ENCODE data around the gene TPRX1. TPM values are rescaled to one million over a fixed set of nuclear protein-coding genes. Genes with fewer than 3 reads are reported as not detected.
"Not testable (repeated sequence)": the region's sequence is repeated elsewhere in the genome, so short reads cannot be mapped to it uniquely, and the experiment has no call there.

TPRX1 gene
- total RNA-seq, 1 experiment from 2014 or later, result not detected

- Histone ChIP-seq H3K4me1 (ENCODE audit: insufficient read depth, low read length, poor library complexity, severe bottlenecking) (peaks cover 9% of the 10 kb centered on the region), H3K9me3 (ENCODE audit: low read depth, low read length, poor library complexity, severe bottlenecking) (no peaks in the 10 kb centered on the region), H3K36me3 (ENCODE audit: insufficient read depth, low read length, poor library complexity, severe bottlenecking) (peaks cover 29% of the 10 kb centered on the region), H3K27me3 (replicated peaks; ENCODE audit: insufficient read depth, low read depth, low read length, poor library complexity) (no peaks in the 10 kb centered on the region), H3K4me3 (ENCODE audit: low read depth, low read length, poor library complexity, severe bottlenecking) (peak overlapping the region; percentile 98), H3K27ac (ENCODE audit: low read depth, low read length, poor library complexity, severe bottlenecking) (peak overlapping the region; percentile 99)
- BruUV-seq (replicated peaks), result no TSS peak
- ChIA-PET POLR2A (ENCODE audit: low non-redundant PET) (no interaction called here), CTCF (interaction anchor here (0.7 kb wide), 1 partner anchor 76 kb away, joined by 4 read pairs; no protein-coding TSS in a partner anchor)
- DNase-seq (ENCODE audit: low spot score), result no peak
- intact Hi-C loops (cut with micrococcal nuclease; ENCODE audit: unreplicated experiment), result no loop called here
- TF ChIP-seq, protein P1, sequence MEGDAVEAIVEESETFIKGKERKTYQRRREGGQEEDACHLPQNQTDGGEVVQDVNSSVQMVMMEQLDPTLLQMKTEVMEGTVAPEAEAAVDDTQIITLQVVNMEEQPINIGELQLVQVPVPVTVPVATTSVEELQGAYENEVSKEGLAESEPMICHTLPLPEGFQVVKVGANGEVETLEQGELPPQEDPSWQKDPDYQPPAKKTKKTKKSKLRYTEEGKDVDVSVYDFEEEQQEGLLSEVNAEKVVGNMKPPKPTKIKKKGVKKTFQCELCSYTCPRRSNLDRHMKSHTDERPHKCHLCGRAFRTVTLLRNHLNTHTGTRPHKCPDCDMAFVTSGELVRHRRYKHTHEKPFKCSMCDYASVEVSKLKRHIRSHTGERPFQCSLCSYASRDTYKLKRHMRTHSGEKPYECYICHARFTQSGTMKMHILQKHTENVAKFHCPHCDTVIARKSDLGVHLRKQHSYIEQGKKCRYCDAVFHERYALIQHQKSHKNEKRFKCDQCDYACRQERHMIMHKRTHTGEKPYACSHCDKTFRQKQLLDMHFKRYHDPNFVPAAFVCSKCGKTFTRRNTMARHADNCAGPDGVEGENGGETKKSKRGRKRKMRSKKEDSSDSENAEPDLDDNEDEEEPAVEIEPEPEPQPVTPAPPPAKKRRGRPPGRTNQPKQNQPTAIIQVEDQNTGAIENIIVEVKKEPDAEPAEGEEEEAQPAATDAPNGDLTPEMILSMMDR (conservative IDR thresholded peaks at IDR 0.05; ENCODE audit: low read depth, low read length), result no peak
- no peak for TF ChIP-seq EZH2 (IDR thresholded peaks at IDR 0.05; ENCODE audit: borderline replicate concordance, low read depth, low read length, poor library complexity, severe bottlenecking)
These were observed 24.7 kb downstream of the TPRX1 start for GRCh38 chr19:47779524-47780214.

DNA sequence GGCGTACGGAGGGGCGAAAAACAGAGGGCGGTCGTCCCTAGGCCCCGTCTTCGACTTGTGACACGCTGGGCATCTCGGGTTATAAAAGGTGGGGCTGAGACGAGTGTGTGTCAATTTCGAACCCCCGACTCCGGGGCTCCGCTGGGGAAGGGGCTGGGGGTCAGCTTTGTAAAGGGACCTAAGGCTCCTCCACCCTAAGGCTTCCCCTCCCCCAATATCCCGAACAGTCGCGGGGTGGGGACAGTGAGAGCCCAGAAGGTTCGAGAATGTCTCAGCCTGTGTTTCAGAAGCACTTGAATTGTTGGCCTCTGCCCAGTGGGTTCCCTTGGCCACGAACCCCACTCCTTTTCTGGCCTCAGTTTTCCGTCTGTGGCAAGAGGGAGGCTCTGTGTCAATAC, 25.4 kb downstream of the TPRX1 start:
- BruUV-seq (replicated peaks), result TSS peak; percentile 65
- intact Hi-C loops (cut with micrococcal nuclease; ENCODE audit: unreplicated experiment), result no loop called here
- Histone ChIP-seq H3K36me3 (ENCODE audit: insufficient read depth, low read length, poor library complexity, severe bottlenecking) (peaks cover 24% of the 10 kb centered on the region), H3K27me3 (replicated peaks; ENCODE audit: insufficient read depth, low read depth, low read length, poor library complexity) (no peaks in the 10 kb centered on the region), H3K9me3 (ENCODE audit: low read depth, low read length, poor library complexity, severe bottlenecking) (no peaks in the 10 kb centered on the region), H3K4me3 (ENCODE audit: low read depth, low read length, poor library complexity, severe bottlenecking) (peak overlapping the region; percentile 98), H3K4me1 (ENCODE audit: insufficient read depth, low read length, poor library complexity, severe bottlenecking) (peaks cover 9% of the 10 kb centered on the region), H3K27ac (ENCODE audit: low read depth, low read length, poor library complexity, severe bottlenecking) (peak overlapping the region; percentile 99)
- CTCF ChIA-PET, result no interaction called here
- TF ChIP-seq, protein P1 (conservative IDR thresholded peaks at IDR 0.05; ENCODE audit: low read depth, low read length), result no peak
- TF ChIP-seq EZH2 (IDR thresholded peaks at IDR 0.05; ENCODE audit: borderline replicate concordance, low read depth, low read length, poor library complexity, severe bottlenecking), result no peak
- POLR2A ChIA-PET (ENCODE audit: low non-redundant PET), result no interaction called here
- DNase-seq (ENCODE audit: low spot score), result no peak

DNA sequence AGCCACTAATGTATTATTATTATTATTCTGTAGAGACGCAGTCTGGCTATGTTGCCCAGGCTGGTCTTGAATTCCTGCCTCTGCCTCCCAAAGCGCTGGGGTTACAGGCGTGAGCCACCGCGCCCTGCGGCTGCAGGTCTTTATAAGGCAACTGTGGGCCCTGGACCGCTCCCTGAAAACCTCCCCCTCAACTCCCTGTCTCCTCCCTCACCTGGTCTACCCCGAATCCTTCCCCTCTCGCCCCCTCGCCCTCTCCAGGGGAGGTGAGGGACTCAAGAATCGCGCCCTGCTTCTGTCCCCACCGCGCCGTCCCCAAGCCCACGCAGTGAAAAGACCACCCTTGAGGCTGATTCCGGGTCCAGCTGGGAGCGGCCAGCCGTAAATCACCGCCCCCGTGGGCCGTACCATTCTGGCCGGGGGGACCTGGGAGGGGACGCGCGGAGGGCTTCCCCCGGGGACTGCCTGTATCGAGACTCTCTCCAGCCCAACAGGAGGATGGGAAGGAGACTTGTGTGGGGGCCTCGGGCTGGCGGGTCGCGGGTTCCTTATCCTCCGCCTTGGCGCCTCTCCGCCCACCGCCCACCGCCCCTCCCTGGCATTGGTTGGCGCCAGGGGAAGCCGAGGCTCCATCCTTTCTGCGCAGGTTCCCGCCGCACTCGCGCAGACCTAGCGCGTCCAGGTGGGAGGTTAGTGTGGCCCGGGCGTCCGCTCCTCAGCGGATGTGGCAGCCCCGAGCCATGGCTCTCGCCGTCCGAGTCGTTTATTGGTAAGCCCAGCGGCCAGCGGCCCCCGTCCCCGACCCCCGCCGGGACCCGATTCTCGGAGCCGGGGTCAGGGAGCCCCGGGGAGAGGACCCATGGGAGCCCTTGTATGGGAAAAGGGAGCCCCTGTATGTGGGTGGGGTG, 26.1 kb downstream of the TPRX1 start, which contains the start of gene SELENOW:
Gene SELENOW, plus strand, starts transcription at position 655 of the 905 bp plus-strand sequence. Its CDS starts 83 bp downstream, at position 738.
- TF ChIP-seq EZH2 (IDR thresholded peaks at IDR 0.05; ENCODE audit: borderline replicate concordance, low read depth, low read length, poor library complexity, severe bottlenecking), result no peak
- TF ChIP-seq, protein P1 (conservative IDR thresholded peaks at IDR 0.05; ENCODE audit: low read depth, low read length), result no peak
- H3K27me3 ChIP-seq (replicated peaks; ENCODE audit: insufficient read depth, low read depth, low read length, poor library complexity), result no peaks in the 10 kb centered on the region
- CTCF ChIA-PET, result interaction anchor here (0.5 kb wide), 1 partner anchor 9 kb away, joined by 9 read pairs; no protein-coding TSS in a partner anchor
- BruUV-seq (replicated peaks), result no TSS peak
- H3K4me1 ChIP-seq (ENCODE audit: insufficient read depth, low read length, poor library complexity, severe bottlenecking), result peaks cover 9% of the 10 kb centered on the region
- peak; percentile 82 for DNase-seq (ENCODE audit: low spot score)
- POLR2A ChIA-PET (ENCODE audit: low non-redundant PET), result no interaction called here
- H3K9me3 ChIP-seq (ENCODE audit: low read depth, low read length, poor library complexity, severe bottlenecking), result no peaks in the 10 kb centered on the region
- peaks cover 18% of the 10 kb centered on the region for H3K36me3 ChIP-seq (ENCODE audit: insufficient read depth, low read length, poor library complexity, severe bottlenecking)
- H3K27ac ChIP-seq (ENCODE audit: low read depth, low read length, poor library complexity, severe bottlenecking), result peak within 1 kb of the TSS; percentile 99
- peak within 1 kb of the TSS; percentile 98 for H3K4me3 ChIP-seq (ENCODE audit: low read depth, low read length, poor library complexity, severe bottlenecking)
- intact Hi-C loops (cut with micrococcal nuclease; ENCODE audit: unreplicated experiment), result no loop called here

- CTCF ChIA-PET, result interaction anchor here (0.5 kb wide), 1 partner anchor 10 kb away, joined by 9 read pairs; no protein-coding TSS in a partner anchor
- intact Hi-C loops (cut with micrococcal nuclease; ENCODE audit: unreplicated experiment); H3K27me3 ChIP-seq (replicated peaks; ENCODE audit: insufficient read depth, low read depth, low read length, poor library complexity); BruUV-seq (replicated peaks); H3K9me3 ChIP-seq (ENCODE audit: low read depth, low read length, poor library complexity, severe bottlenecking); H3K4me1 ChIP-seq (ENCODE audit: insufficient read depth, low read length, poor library complexity, severe bottlenecking); H3K27ac ChIP-seq (ENCODE audit: low read depth, low read length, poor library complexity, severe bottlenecking); POLR2A ChIA-PET (ENCODE audit: low non-redundant PET); DNase-seq (ENCODE audit: low spot score): not testable (repeated sequence)
- peaks cover 18% of the 10 kb centered on the region for H3K36me3 ChIP-seq (ENCODE audit: insufficient read depth, low read length, poor library complexity, severe bottlenecking)
- peak overlapping the region; percentile 98 for H3K4me3 ChIP-seq (ENCODE audit: low read depth, low read length, poor library complexity, severe bottlenecking)
These were observed 26.9 kb downstream of the TPRX1 start for GRCh38 chr19:47777245-47778048.

All from A673 (cell line).